Non-pigmented ciliary epithelial cell (primary cell): ENCODE results near the gene NRXN3.
"Not testable (repeated sequence)": the region's sequence is repeated elsewhere in the genome, so short reads cannot be mapped to it uniquely, and the experiment has no call there.

Source experiments
- DNase-seq: peaks from one replicate; pipeline ENCODE4 v3.0.0-alpha.2; 2010; ENCODE audit warnings: low read depth

The NRXN3 gene

DNA sequence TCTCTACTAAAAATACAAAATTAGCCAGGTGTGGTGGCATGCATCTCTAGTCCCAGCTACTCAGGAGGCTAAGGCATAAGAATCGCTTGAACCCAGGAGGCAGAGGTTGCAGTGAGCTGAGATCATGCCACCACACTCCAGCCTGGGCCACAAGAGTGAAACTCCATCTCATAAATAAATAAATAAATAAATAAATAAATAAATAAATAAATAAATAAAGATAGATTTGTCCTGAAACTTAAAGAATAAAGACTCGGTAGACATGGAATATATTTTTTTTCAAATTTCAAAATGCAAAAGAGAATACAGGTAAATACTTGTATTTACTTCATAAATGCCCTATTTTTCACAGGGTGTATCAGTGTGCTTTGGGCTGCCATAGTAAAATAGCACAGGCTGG is 317.4 kb downstream of the NRXN3 start:
- not testable (repeated sequence) for DNase-seq

DNA sequence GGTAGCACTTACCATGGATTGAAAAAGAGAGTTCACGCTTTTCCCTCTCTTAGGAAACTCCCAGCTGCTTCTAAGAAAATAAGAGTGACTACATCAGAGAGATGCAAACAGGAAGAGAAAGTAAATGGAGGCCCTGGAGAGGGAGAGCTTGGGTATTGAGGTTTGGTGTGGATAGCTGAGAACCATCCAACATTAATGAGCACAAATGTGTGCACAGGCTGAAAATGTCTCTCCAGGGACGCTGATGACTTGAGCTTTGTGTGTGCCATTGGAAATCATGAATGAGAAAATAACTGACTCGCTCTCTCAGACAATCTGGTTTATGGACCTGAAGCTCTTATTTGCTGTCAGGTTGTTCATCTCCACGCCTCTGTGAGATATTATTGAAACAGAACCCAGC is 318.8 kb downstream of the NRXN3 start:
- DNase-seq, result no peak

DNA sequence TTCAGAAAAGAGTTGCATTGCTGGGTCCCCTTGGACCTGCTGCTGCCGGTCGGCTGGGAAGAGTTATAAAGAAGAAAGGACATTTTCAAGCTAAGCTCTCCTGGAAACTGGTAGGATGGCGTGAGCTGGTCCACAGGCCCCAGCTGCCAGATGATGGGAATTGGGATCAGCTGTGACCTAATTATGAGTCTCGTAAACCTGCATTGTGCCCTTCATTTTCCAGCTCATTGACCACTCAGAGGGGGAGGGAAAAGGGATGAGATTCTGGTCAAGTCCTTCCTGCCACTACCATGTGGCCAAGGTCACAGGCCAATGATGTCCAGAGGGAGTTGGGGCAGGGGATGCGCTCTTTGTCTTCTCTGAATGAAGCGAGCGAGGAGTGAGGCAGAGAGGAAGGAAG is 320.9 kb downstream of the NRXN3 start:
- no peak for DNase-seq

GRCh38 chr14:78498062-78498595 is 328.0 kb downstream of the NRXN3 start:
- no peak for DNase-seq

DNA sequence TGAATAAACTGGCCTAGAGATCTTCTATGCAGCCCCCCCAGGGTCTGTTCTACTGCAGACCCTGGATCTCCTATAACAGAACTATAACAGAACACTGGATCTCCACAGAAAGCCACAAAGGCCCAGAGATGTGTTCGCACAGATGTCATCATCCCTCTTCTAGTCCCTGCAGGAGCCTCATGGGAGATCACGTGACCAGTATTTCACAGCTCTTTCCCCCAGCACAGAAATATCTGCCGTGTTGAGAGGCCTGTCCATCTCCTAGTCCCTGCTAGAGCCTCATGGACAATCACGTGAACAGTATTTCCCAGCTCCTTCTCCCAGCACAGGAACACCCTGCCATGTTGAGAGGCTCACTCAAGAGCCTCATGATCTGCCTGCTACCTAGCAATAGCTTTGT is 331.7 kb downstream of the NRXN3 start:
- no peak for DNase-seq

DNA sequence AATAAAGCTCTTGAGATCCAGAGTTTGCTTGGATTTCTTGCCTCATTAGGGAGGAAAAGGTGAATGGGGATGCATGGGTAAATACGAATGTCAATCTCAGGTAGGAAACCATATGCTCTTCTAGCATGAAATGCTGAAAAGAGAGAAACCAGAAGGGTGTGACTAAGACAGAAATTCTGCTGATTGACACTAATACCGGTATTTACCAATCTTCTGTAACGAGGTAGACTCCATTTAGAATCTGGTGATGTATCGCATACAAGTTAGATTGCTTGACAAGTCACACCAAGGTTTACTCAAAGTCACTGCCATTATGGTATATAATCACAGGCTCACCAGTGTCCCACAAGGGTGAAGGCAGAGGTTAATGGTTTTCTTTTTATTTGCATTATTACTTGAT is 337.9 kb downstream of the NRXN3 start:
- DNase-seq, result no peak

GRCh38 chr14:78509516-78509915 is 339.3 kb downstream of the NRXN3 start:
- DNase-seq, result no peak

DNA sequence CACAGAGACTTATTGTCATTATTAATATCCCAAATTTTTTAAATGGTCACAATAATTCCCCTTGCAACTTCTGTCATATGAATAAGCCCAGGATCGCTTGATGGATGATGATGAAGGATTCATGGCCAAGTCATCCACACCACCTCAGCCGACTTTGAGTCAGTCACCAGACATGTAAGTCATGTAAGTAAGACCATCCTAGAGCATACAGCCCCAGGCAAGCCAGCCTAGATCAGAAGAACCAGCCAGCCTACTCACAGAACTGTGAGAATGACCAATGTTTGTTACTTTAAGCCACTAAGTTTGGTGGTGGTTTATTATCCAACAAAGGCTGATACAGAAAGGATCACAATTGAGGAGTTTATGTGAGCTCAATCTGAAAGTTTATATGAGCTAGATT is 341.8 kb downstream of the NRXN3 start:
- no peak for DNase-seq

- DNase-seq, result no peak
Measured at GRCh38 chr14:78519863-78520262, 349.7 kb downstream of the NRXN3 start.

GRCh38 chr14:78524196-78524595 is 354.0 kb downstream of the NRXN3 start:
- DNase-seq, result no peak

- no peak for DNase-seq
Measured at GRCh38 chr14:78524766-78525165, 354.6 kb downstream of the NRXN3 start.

DNA sequence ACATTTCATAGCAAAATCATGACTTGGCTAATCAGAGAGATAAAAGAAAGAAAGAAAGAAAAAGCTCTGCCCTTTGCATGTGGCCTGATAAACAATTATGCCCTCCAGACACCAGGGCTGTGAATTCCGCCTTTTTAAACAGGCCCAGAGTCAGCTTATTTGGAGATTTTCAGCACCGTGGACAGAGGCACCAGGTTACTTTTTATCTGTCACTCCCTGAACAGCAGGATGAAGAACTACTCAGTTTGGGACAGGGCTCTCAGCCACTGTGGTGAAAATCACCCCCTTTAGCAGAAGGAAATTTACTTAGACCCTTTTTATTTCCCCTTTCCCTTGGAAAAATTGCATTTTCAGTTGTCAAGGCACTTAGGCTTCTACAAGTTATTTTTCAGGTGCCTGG is 359.9 kb downstream of the NRXN3 start:
- DNase-seq, result no peak

GRCh38 chr14:78534141-78534540 is 364.0 kb downstream of the NRXN3 start:
- DNase-seq, result no peak

DNA sequence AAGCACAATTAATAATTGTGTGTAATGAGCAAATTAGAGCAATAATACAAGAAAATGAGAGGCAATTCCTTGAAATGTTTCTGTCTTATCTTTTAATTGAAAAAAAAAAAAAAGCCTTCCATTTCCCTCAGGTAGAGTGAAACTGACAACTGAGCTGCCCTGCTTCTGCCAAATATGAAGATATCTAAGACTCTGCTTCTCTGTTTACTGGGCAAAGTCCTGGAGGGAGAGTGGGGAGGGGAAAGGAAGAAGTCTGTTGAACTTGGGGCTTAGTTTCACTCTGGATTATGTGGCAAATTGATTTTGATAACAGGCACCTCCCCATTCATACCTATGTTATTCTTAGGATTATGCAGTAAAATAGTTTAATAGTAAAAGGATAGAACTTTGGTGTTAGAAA is 364.9 kb downstream of the NRXN3 start:
- DNase-seq, result no peak

- not testable (repeated sequence) for DNase-seq
Measured at GRCh38 chr14:78541788-78542187, 371.6 kb downstream of the NRXN3 start.

DNA sequence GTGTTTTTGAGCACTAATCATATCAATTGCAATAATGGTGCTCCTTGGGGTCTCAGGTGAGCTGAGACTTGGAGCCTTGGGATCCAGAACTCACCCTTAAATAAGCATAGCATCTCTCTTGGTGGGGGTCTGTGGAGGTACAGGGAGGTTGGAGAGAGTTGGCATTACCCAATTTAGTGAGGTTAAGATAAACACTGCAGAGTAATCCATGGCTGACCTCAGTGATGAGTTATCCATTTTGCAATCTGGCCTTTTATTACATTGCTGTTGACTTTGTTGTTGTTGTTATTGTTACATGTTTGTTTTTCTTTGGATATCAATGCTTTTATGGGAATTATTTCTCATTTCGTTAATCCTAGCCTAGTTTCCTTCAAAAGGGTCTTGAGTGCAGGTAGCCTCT is 373.3 kb downstream of the NRXN3 start:
- no peak for DNase-seq

- DNase-seq, result no peak
Measured at GRCh38 chr14:78561074-78561473, 390.9 kb downstream of the NRXN3 start.

DNA sequence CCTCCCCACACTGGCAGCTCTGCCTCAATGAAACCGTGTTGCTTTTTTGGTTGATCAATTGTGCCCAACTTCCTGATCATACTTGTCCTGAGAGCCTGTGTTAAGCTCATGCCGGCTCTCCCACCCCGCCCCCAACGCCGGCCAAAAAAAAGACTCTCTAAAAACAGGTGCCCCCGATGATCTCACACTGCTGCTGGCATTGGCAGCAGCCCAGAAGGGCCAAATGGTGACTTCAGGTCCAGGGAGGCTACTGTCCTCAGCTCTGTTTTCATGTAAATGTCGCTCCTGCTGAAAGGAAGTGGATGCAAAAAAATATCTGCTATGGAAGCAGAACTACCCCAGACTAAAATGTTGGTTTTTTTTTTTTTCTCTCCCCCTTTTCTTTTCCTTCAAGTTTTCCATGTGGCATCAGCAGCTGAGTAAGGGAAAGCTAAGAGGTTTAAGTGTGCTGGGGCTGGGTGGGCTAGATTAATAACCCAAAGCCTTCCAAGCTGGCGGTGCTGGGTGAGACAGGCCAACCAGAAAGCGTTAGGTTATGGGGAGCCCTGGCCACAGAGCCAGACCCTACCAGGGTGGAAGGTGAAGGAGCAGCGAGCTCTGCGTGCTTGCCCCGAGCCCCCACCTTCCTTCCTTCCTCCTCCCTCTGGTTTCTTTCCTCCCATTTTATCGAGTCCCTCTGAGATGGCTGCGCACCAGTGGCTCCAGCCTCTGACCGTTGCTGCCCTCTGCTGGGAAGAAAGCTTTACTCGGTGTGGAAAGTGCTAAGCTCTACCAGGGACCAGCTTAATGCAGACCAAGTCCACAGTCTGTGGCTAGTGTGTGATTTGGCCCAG is 396.1 kb downstream of the NRXN3 start:
- peak; percentile 11 for DNase-seq

GRCh38 chr14:78566859-78567172 is 396.6 kb downstream of the NRXN3 start:
- no peak for DNase-seq

GRCh38 chr14:78567343-78567742 is 397.2 kb downstream of the NRXN3 start:
- no peak for DNase-seq

DNA sequence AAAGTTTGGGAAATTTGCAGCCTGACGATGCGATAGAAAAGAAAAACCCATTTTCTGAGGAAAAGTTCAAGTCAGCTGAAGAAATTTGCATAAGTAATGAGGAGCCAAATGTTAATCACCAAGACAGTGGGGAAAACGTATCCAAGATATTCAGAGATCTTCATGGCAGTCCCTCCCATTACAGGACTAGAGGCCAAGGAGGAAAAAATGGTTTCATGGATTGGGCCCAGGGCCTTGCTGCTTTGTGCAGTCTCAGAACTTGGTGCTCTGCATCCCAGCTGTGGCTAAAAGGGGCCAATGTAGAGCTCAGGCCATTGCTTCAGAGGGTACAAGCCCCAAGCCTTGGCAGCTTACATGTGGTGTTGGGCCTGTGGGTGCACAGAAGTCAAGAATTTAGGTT is 403.6 kb downstream of the NRXN3 start:
- DNase-seq, result not testable (repeated sequence)

DNA sequence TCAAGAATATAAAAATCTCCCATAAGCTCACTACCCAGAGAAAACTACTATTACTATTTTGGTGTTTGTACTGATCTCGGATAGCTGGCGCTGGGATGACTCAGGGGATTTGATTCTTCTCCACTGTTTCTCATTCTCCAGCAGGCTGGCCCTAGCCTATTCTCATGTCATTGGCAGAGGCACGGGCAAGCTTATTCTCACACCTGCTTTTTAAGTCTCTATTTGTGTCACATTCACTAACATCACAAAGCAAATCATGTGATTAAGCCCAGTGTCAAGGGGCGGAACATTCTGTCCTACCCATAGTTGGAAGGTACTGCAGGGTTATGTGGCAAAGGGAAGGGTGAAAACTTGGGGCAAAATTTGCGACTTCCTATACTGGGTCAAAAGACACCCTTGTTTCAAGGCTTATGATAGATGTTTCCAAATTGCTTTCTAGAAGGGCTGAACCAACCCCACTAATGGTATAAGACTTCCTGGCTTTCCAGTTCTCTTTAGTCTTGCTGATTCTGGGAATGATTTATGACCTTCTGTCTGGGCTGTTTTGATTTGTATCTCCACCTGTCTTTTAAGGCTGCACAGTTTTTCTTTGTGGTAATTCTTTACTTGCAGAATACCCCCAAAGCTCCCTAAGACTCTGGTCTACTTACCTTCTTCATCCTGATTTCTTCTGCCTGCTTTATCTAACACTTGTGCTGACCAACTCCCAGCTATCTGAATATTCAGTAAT is 406.4 kb downstream of the NRXN3 start:
- DNase-seq, result no peak

DNA sequence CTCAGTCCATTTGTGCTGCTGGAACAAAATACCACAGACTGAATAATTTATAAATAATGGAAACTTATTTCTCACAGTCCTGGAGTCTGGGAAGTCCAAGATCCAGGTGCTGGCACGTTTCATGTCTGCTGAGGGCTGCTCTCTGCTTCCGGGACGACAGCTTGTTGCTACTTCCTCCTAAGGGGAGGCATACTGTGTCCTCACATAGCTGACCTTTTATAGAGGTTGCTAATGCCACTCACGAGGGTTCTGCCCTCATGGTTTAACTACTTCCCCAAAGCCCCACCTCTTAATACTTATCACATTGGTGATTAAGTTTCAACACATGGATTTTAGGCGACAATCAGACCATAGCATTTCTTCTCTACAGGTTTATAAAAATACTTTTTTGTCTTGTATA is 411.1 kb downstream of the NRXN3 start:
- DNase-seq, result no peak

GRCh38 chr14:78586681-78587080 is 416.5 kb downstream of the NRXN3 start:
- DNase-seq, result no peak
